Astrocyte (in vitro differentiated cells and primary cell): ENCODE results near the gene NDEL1. TPM values are rescaled to one million over a fixed set of nuclear protein-coding genes. Genes with fewer than 3 reads are reported as not detected.

Experiments used
- DNase-seq: peaks from one replicate; pipeline ENCODE4 v3.0.0-alpha.2; 2010; ENCODE audit warnings: low read depth
- FAIRE-seq: peaks from 2 replicates; lab custom pipeline; 2011; peaks lifted over from hg19 to GRCh38; lab: Jason Lieb, UNC
- H2AFZ ChIP-seq: 2 replicates; pipeline ENCODE4 v1.6.0; 2012; ENCODE audit warnings: low read depth, low read length, inconsistent platforms
- H3K27ac ChIP-seq: 2 replicates; pipeline ENCODE4 v1.5.1; 2011; ENCODE audit warnings: low read depth, low read length, inconsistent platforms
- H3K27me3 ChIP-seq: 2 replicates; pipeline ENCODE4 v1.6.0; 2011; ENCODE audit warnings: low read length, inconsistent platforms; ENCODE audit not compliant: insufficient read depth
- H3K36me3 ChIP-seq: 2 replicates; pipeline ENCODE4 v1.5.1; 2011; ENCODE audit warnings: low read length, inconsistent platforms; ENCODE audit not compliant: insufficient read depth
- H3K4me1 ChIP-seq: 2 replicates; pipeline ENCODE4 v1.5.1; 2011; ENCODE audit warnings: low read length, inconsistent platforms; ENCODE audit not compliant: insufficient read depth
- H3K4me2 ChIP-seq: 2 replicates; pipeline ENCODE4 v1.6.0; 2012; ENCODE audit warnings: low read length, inconsistent platforms
- H3K4me3 ChIP-seq: 2 replicates; pipeline ENCODE4 v1.5.1; 2011; ENCODE audit warnings: low read depth, mild to moderate bottlenecking, low read length, inconsistent platforms; ENCODE audit not compliant: insufficient read depth
- H3K79me2 ChIP-seq: 2 replicates; pipeline ENCODE4 v1.6.0; 2012; ENCODE audit warnings: mild to moderate bottlenecking, low read length, inconsistent platforms; ENCODE audit not compliant: insufficient read depth
- H3K9ac ChIP-seq: 2 replicates; pipeline ENCODE4 v1.6.0; 2012; ENCODE audit warnings: mild to moderate bottlenecking, low read length, inconsistent platforms
- H3K9me3 ChIP-seq: 2 replicates; pipeline ENCODE4 v1.5.1; 2012; ENCODE audit warnings: low read depth, mild to moderate bottlenecking, low read length, inconsistent platforms; ENCODE audit not compliant: insufficient read depth
- H4K20me1 ChIP-seq: 2 replicates; pipeline ENCODE4 v1.6.0; 2012; ENCODE audit warnings: low read length, inconsistent platforms; ENCODE audit not compliant: insufficient read depth
- H3K27ac Mint-ChIP-seq: one replicate; pipeline ENCODE4 v1.8.0; 2021; ENCODE audit warnings: mild to moderate bottlenecking, mixed read lengths; ENCODE audit not compliant: unreplicated experiment
- H3K27me3 Mint-ChIP-seq: one replicate; pipeline ENCODE4 v1.8.0; 2021; ENCODE audit warnings: low read depth, mixed read lengths; ENCODE audit not compliant: unreplicated experiment
- H3K36me3 Mint-ChIP-seq: one replicate; pipeline ENCODE4 v1.8.0; 2021; ENCODE audit warnings: low read depth, mixed read lengths; ENCODE audit not compliant: unreplicated experiment
- H3K4me1 Mint-ChIP-seq: one replicate; pipeline ENCODE4 v1.8.0; 2021; ENCODE audit warnings: low read depth, mixed read lengths; ENCODE audit not compliant: unreplicated experiment
- H3K4me3 Mint-ChIP-seq: one replicate; pipeline ENCODE4 v1.8.0; 2021; ENCODE audit warnings: mild to moderate bottlenecking, moderate library complexity, mixed read lengths; ENCODE audit not compliant: unreplicated experiment
- H3K9me3 Mint-ChIP-seq: one replicate; pipeline ENCODE4 v1.8.0; 2021; ENCODE audit warnings: mild to moderate bottlenecking, mixed read lengths; ENCODE audit not compliant: unreplicated experiment
- EZH2 ChIP-seq: IDR thresholded peaks from 2 replicates; pipeline ENCODE4 v1.6.1; 2012; ENCODE audit warnings: mild to moderate bottlenecking, low read length, inconsistent platforms; ENCODE audit not compliant: insufficient read depth
- total RNA-seq: library from RNA; stranded (reverse); gene quantifications from 2 replicates; pipeline ENCODE4 v1.2.1, GENCODE V29; 2021
- TF ChIP-seq, protein P1 (sequence below): IDR thresholded peaks from 2 replicates; pipeline ENCODE4 v1.5.1; 2011; ENCODE audit warnings: low read depth, mild to moderate bottlenecking, inconsistent platforms, low read length, moderate library complexity; ENCODE audit not compliant: insufficient read depth

The NDEL1 gene
- total RNA-seq, 1 donor from 2014 or later = 102 TPM

- Mint-ChIP-seq H3K36me3 (peaks cover 3% of the 10 kb centered on the region), H3K27ac (no peak overlapping the region), H3K4me3 (peak overlapping the region; percentile 50), H3K4me1 (peaks cover 26% of the 10 kb centered on the region), H3K9me3 (no peaks in the 10 kb centered on the region), H3K27me3 (no peaks in the 10 kb centered on the region)
- Histone ChIP-seq H4K20me1 (peaks cover 82% of the 10 kb centered on the region), H3K4me3 (no peak overlapping the region), H3K27ac (no peak overlapping the region), H3K9ac (no peak overlapping the region), H3K79me2 (peaks cover 89% of the 10 kb centered on the region), H3K4me2 (no peak overlapping the region), H3K4me1 (no peaks in the 10 kb centered on the region), H2AFZ (no peak overlapping the region), H3K36me3 (peaks cover 17% of the 10 kb centered on the region), H3K27me3 (no peaks in the 10 kb centered on the region), H3K9me3 (no peaks in the 10 kb centered on the region)
- DNase-seq = no peak
- TF ChIP-seq, protein P1, sequence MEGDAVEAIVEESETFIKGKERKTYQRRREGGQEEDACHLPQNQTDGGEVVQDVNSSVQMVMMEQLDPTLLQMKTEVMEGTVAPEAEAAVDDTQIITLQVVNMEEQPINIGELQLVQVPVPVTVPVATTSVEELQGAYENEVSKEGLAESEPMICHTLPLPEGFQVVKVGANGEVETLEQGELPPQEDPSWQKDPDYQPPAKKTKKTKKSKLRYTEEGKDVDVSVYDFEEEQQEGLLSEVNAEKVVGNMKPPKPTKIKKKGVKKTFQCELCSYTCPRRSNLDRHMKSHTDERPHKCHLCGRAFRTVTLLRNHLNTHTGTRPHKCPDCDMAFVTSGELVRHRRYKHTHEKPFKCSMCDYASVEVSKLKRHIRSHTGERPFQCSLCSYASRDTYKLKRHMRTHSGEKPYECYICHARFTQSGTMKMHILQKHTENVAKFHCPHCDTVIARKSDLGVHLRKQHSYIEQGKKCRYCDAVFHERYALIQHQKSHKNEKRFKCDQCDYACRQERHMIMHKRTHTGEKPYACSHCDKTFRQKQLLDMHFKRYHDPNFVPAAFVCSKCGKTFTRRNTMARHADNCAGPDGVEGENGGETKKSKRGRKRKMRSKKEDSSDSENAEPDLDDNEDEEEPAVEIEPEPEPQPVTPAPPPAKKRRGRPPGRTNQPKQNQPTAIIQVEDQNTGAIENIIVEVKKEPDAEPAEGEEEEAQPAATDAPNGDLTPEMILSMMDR = no peak
- no peak for TF ChIP-seq EZH2
- no peak for FAIRE-seq
Measured at GRCh38 chr17:8439681-8440080, 4.0 kb downstream of the NDEL1 start.

GRCh38 chr17:8441690-8442089 lies 6.0 kb downstream of the NDEL1 start:
- Mint-ChIP-seq H3K36me3 (peaks cover 3% of the 10 kb centered on the region), H3K4me1 (peaks cover 26% of the 10 kb centered on the region), H3K9me3 (no peaks in the 10 kb centered on the region), H3K4me3 (no peak overlapping the region), H3K27me3 (no peaks in the 10 kb centered on the region), H3K27ac (no peak overlapping the region)
- no peak overlapping the region for H2AFZ ChIP-seq
- no peak overlapping the region for H3K27ac ChIP-seq
- H3K79me2 ChIP-seq = peaks cover 99% of the 10 kb centered on the region
- H3K36me3 ChIP-seq = peaks cover 21% of the 10 kb centered on the region
- H3K9me3 ChIP-seq = no peaks in the 10 kb centered on the region
- no peak overlapping the region for H3K9ac ChIP-seq
- no peak for TF ChIP-seq EZH2
- TF ChIP-seq, protein P1 = no peak
- H3K4me3 ChIP-seq = no peak overlapping the region
- FAIRE-seq (no peak), DNase-seq (no peak)
- H3K4me1 ChIP-seq = no peaks in the 10 kb centered on the region
- peaks cover 95% of the 10 kb centered on the region for H4K20me1 ChIP-seq
- H3K4me2 ChIP-seq = peak overlapping the region; percentile 26
- H3K27me3 ChIP-seq = no peaks in the 10 kb centered on the region

- no peak overlapping the region for H3K27ac ChIP-seq
- H2AFZ ChIP-seq = no peak overlapping the region
- no peak overlapping the region for H3K9ac ChIP-seq
- no peak for TF ChIP-seq EZH2
- TF ChIP-seq, protein P1 = no peak
- H3K27me3 Mint-ChIP-seq = no peaks in the 10 kb centered on the region
- H3K79me2 ChIP-seq = peaks cover 95% of the 10 kb centered on the region
- DNase-seq (no peak), FAIRE-seq (no peak)
- H3K9me3 Mint-ChIP-seq = no peaks in the 10 kb centered on the region
- no peaks in the 10 kb centered on the region for H3K9me3 ChIP-seq
- H3K4me1 Mint-ChIP-seq = peaks cover 26% of the 10 kb centered on the region
- no peak overlapping the region for H3K4me2 ChIP-seq
- H3K36me3 Mint-ChIP-seq = peaks cover 5% of the 10 kb centered on the region
- H3K36me3 ChIP-seq = peaks cover 26% of the 10 kb centered on the region
- H3K4me3 ChIP-seq = no peak overlapping the region
- no peaks in the 10 kb centered on the region for H3K27me3 ChIP-seq
- H3K4me3 Mint-ChIP-seq = no peak overlapping the region
- H4K20me1 ChIP-seq = peaks cover 94% of the 10 kb centered on the region
- no peaks in the 10 kb centered on the region for H3K4me1 ChIP-seq
- no peak overlapping the region for H3K27ac Mint-ChIP-seq
Measured at GRCh38 chr17:8442310-8442709, 6.6 kb downstream of the NDEL1 start.
